LNCaP clone FGC (cell line): ENCODE results near the gene MTR.

Experiments
- DNase-seq: peaks from one replicate; pipeline ENCODE4 v3.0.0-alpha.2; 2011; ENCODE audit warnings: low read depth
- H3K4me3 ChIP-seq: 2 replicates; pipeline ENCODE4 v1.5.1; 2011; ENCODE audit warnings: mild to moderate bottlenecking, low read depth, low read length, control low read depth
- CTCF ChIP-seq: IDR thresholded peaks from 2 replicates; pipeline ENCODE4 v1.5.1; 2012; ENCODE audit warnings: mild to moderate bottlenecking; ENCODE audit not compliant: control insufficient read depth, insufficient read depth; ENCODE audit errors: extremely low read depth

Gene MTR

DNA sequence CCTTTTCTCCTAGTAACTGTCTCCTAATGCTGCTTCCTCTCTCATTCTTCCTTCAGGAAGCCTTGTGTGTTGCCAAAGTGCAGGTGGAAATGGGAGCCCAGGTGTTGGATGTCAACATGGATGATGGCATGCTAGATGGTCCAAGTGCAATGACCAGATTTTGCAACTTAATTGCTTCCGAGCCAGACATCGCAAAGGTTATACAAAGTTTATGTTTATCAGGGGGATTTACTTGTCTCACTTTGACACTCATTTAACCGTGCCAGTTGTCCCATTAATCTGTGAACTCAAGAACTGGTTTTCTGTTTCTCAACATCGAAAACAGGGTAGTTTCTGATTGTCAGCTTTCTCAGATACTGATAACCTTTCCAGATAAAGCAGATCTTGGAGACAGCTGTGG lies 40.4 kb downstream of the MTR start:
- H3K4me3 ChIP-seq = no peak overlapping the region
- no peak for DNase-seq
- TF ChIP-seq CTCF = no peak

DNA sequence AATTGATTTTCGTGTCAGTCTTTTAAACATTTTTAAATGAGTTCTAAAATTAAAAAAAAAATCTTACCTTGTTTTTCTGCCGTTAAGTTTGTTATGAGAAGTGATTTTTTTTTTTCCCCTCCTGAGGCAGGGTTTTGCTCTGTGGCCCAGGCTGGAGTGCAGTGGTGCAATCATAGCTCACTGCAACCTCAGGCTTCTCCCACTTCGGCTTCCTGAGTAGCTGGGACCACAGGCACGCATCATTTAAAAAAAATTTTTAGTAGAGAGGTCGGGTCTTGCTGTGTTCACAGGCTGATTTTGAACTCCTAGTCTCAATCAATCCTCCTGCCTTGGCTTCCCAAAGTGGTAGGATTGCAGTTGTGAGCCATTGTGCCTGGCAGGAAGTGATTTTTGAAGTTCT lies 41.1 kb downstream of the MTR start:
- no peak for TF ChIP-seq CTCF
- no peak overlapping the region for H3K4me3 ChIP-seq
- DNase-seq = no peak

- no peak for TF ChIP-seq CTCF
Measured at GRCh38 chr1:236837115-236837514, 42.0 kb downstream of the MTR start.

DNA sequence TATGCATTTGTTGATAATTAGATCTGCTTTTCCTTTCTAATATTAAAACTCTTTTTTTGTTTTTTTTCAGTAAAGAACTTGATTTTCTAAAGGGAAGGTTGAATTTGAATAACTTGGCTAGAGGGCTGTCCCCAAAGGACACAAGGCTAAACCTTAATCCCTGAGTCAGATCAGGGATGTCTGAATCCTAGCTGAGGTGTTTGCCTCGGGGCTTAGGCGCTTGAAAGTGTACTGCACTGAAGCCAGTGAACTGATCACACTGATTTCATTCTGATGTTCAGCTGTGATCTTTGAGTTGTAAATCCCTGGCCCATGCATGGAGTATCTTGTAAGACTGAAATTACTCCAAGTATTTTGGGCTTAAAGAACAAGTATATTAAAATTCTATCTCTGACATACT lies 42.8 kb downstream of the MTR start:
- H3K4me3 ChIP-seq = no peak overlapping the region
- no peak for TF ChIP-seq CTCF
- DNase-seq = no peak

More at GRCh38 chr1:236837115-236837514, 42.0 kb downstream of the MTR start:
- H3K4me3 ChIP-seq = no peak overlapping the region
- DNase-seq = no peak

DNA sequence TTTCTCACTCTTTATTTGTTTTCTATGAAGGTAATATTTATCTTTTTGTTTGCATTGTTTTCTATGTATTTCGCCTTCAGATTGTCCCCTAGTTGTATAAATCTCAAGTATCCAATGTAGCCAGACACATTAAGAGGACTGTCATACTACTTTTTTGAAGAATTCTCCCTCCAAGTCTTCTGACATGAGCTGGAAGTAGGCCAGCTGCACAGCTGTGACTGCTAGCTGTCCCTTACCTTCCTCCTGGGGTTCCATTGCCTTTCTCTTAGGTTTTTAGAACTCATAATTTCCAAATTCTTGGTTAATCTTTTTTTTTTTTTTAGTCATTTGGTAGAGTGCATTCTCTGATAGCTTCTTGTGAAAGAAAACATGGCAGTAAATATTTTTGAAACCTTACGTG lies 46.2 kb downstream of the MTR start:
- no peak for DNase-seq
- no peak for TF ChIP-seq CTCF
- H3K4me3 ChIP-seq = no peak overlapping the region

DNA sequence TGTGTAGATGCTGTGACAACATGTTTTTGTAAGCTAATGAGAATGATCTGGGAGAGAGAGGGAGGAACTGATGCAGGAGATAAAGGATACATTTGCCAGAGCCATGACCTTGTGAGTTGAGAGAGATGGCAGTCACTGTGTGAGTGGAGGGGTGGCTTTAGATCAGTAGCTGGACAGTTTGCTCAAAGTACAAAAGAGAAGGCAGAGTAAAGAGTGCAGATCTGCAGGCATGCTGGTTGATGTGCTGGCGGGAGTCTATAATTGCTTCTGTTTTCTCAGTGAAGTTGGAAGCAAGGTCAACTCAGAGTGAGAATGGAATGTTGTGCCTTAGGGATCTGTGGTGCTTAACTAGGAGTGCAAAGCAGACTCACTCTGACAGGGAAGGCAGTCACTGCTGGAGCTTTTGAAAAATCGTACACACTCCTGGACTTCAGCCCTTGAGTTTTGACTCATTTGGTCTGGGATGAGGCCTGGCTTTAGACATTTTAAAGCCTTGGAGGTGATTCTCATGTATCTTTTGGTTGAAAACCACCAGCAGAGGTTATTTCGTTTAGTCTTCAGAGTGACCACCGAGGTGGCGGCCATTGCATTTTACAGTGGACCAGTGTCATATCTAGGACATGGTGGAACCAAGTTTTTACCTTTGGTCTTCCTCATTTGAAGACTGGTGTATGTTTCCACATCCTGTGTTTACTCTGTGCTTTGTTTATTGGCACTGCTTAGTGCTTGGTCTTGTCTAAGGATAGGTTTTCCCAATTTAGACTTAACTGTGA lies 49.6 kb downstream of the MTR start:
- no peak for DNase-seq
- no peak for TF ChIP-seq CTCF

DNA sequence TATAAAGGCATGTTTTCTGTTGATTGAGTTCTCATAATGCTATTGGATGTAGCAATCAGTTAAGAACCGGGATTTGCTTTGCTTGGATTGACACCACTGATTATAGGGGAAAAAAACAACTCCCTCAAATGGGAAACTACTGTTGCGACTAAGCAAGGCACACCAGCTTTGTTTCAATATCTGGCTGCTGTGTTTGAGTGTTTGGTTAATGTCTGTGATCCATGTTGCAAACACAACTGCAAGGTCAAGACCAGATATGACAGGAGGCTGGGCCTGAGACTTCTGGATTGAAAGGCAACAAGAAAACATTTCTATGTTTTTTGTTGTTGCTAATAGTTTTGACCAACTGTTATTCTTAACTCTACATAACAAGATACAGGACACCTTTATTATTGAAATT lies 50.7 kb downstream of the MTR start:
- no peak for DNase-seq
- no peak overlapping the region for H3K4me3 ChIP-seq
- no peak for TF ChIP-seq CTCF

More for the DNA sequence above, 49.6 kb downstream of the MTR start:
- H3K4me3 ChIP-seq = no peak overlapping the region
